HepG2 (cell line): ENCODE results near the gene RNF125. TPM values are rescaled to one million over a fixed set of nuclear protein-coding genes. Genes with fewer than 3 reads are reported as not detected.

Experiments used
- HINFP ChIP-seq: sonication (generic); formaldehyde crosslinking; IDR thresholded peaks from 2 replicates; pipeline ENCODE4 v1.4.0; 2020; ENCODE audit warnings: low read depth, mild to moderate bottlenecking, missing genetic modification reagents
- MAFG ChIP-seq: sonication (generic); formaldehyde crosslinking; IDR thresholded peaks from 2 replicates; pipeline ENCODE4 v1.5.1; 2020; ENCODE audit warnings: mild to moderate bottlenecking, missing genetic modification reagents
- NKX3-1 ChIP-seq: sonication (generic); formaldehyde crosslinking; IDR thresholded peaks from 2 replicates; pipeline ENCODE4 v1.5.0; 2020; ENCODE audit warnings: missing genetic modification reagents
- RBM39 ChIP-seq: fragments of 200-400 bp; formaldehyde crosslinking; IDR thresholded peaks from one replicate; pipeline ENCODE4 v1.6.1; 2018; ENCODE audit warnings: antibody characterized with exemption, mild to moderate bottlenecking, low read depth, low read length; ENCODE audit not compliant: poor library complexity, severe bottlenecking
- SMYD3 ChIP-seq: sonication (generic); formaldehyde crosslinking; IDR thresholded peaks from 2 replicates; pipeline ENCODE4 v1.8.1; 2023; ENCODE audit warnings: mild to moderate bottlenecking, missing genetic modification reagents
- SP1 ChIP-seq, 2 experiments: fragments of 450-650 bp in 1 of 2; sonication (generic) in 1 of 2; formaldehyde crosslinking in 1 of 2; IDR thresholded peaks; 2 replicates each; pipeline versions ENCODE4 v1.4.0 to v1.6.1; 2016 to 2020; ENCODE audit warnings: missing genetic modification reagents in 1 of 2
- TERF1 ChIP-seq: sonication (generic); formaldehyde crosslinking; IDR thresholded peaks from 2 replicates; pipeline ENCODE4 v1.8.0; 2022; ENCODE audit warnings: mild to moderate bottlenecking, missing genetic modification reagents, moderate library complexity
- ZNF691 ChIP-seq: sonication (generic); formaldehyde crosslinking; IDR thresholded peaks from 2 replicates; pipeline ENCODE4 v1.4.0; 2020; ENCODE audit warnings: missing genetic modification reagents, low read depth, mild to moderate bottlenecking, borderline replicate concordance
- ZSCAN22 ChIP-seq: sonication (generic); formaldehyde crosslinking; IDR thresholded peaks from 2 replicates; pipeline ENCODE4 v1.4.0; 2020; ENCODE audit warnings: mild to moderate bottlenecking, missing genetic modification reagents
- polyA plus RNA-seq, 8 experiments: library from polyadenylated mRNA; depleted of rRNA in 3 of 8; stranded (reverse) in 7 of 8; unstranded in 1 of 8; fragments of >200 nt; fragmentation: Illumina TruSeq in 4 of 8; extraction: Trizol in 4 of 8; gene quantifications; 2 replicates each; pipeline versions ENCODE4 v1.2.1 to v1.2.3, GENCODE V29; 2011 to 2016; ENCODE audit warnings: low read depth in 4 of 8, missing spikeins in 1 of 8, mixed read lengths in 1 of 8; ENCODE audit not compliant: insufficient read depth in 1 of 8
- total RNA-seq, 5 experiments: library from RNA; depleted of rRNA; stranded (reverse); fragments of >200 nt; fragmentation: Illumina TruSeq; extraction: Trizol; gene quantifications; 2 replicates each; pipeline ENCODE4 v1.2.3, GENCODE V29; 2016; ENCODE audit warnings: low read depth in 1 of 5
- TF ChIP-seq, protein P1 (sequence below): IDR thresholded peaks from 2 replicates; pipeline ENCODE4 v1.6.1; 2016; ENCODE audit warnings: missing compliant biosample characterization, missing genetic modification reagents, borderline replicate concordance
- TF ChIP-seq, protein P2 (sequence below): sonication (generic); formaldehyde crosslinking; IDR thresholded peaks from 2 replicates; pipeline ENCODE4 v1.5.1; 2020; ENCODE audit warnings: mild to moderate bottlenecking, missing genetic modification reagents, borderline replicate concordance
- TF ChIP-seq, protein P3 (sequence below): sonication (generic); formaldehyde crosslinking; IDR thresholded peaks from 2 replicates; pipeline ENCODE4 v1.4.0; 2020; ENCODE audit warnings: missing genetic modification reagents, borderline replicate concordance

The RNF125 gene
- total and polyA plus RNA-seq, 2 of the 13 experiments (the other 11 are each of a cell fraction or from before 2014, with no cell fraction given), result 0.58 to 1.8 TPM

DNA sequence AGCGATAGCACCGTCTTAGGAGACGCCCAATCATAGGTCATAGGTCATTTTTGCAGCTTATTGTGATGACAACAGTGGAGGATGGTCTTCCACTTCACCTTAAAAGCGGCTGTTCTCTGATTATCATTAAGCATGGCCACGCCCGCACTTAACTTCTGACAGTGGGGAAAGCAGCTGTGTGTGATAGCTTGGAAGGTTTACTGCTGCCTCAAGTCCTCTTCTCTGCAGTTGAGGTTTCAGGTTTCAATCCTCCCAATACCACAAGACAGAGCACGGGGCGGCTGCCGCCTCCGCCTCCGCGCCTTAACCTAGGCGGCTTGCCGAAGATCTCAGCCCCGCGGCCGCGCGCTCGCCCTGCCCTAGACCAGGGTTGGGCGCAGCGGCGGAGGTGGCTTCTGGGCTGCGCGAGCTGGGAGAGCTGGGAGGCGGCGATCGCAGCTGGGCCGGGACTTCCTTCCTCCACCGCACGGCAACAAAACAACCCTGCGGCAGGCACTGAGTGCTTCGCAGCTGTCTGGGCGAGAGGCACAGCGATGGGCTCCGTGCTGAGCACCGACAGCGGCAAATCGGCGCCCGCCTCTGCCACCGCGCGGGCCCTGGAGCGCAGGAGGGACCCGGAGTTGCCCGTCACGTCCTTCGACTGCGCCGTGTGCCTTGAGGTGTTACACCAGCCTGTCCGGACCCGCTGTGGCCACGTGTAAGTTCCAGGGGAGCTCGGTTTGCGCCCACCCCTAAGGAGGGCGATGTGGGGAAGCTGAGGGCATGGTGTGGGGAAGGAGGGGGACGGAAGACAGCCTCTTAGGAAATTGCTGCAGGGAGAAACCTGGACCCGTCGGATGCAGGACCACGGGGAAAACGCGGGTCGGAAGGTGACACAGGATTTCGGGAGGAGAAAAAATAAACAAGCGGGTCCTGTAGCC is at the start of gene RNF125 (continued):
- 0 out of 2 replicates have a peak, but pooled peaks have one; percentile 11 for TF ChIP-seq NKX3-1 (CRISPR knock-in tag)
- no peak for TF ChIP-seq HINFP
- TF ChIP-seq SP1 (IDR thresholded peaks at IDR 0.05), result no peak
- TF ChIP-seq SP1 (CRISPR knock-in tag; IDR thresholded peaks at IDR 0.05), result no peak
- TF ChIP-seq, protein P1, sequence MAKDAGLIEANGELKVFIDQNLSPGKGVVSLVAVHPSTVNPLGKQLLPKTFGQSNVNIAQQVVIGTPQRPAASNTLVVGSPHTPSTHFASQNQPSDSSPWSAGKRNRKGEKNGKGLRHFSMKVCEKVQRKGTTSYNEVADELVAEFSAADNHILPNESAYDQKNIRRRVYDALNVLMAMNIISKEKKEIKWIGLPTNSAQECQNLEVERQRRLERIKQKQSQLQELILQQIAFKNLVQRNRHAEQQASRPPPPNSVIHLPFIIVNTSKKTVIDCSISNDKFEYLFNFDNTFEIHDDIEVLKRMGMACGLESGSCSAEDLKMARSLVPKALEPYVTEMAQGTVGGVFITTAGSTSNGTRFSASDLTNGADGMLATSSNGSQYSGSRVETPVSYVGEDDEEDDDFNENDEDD (CRISPR knock-in tag), result peak; percentile 44; the same call in 1 of the 2 replicates
- peak; percentile 83 for TF ChIP-seq ZNF691 (CRISPR knock-in tag)
- TF ChIP-seq, protein P2, sequence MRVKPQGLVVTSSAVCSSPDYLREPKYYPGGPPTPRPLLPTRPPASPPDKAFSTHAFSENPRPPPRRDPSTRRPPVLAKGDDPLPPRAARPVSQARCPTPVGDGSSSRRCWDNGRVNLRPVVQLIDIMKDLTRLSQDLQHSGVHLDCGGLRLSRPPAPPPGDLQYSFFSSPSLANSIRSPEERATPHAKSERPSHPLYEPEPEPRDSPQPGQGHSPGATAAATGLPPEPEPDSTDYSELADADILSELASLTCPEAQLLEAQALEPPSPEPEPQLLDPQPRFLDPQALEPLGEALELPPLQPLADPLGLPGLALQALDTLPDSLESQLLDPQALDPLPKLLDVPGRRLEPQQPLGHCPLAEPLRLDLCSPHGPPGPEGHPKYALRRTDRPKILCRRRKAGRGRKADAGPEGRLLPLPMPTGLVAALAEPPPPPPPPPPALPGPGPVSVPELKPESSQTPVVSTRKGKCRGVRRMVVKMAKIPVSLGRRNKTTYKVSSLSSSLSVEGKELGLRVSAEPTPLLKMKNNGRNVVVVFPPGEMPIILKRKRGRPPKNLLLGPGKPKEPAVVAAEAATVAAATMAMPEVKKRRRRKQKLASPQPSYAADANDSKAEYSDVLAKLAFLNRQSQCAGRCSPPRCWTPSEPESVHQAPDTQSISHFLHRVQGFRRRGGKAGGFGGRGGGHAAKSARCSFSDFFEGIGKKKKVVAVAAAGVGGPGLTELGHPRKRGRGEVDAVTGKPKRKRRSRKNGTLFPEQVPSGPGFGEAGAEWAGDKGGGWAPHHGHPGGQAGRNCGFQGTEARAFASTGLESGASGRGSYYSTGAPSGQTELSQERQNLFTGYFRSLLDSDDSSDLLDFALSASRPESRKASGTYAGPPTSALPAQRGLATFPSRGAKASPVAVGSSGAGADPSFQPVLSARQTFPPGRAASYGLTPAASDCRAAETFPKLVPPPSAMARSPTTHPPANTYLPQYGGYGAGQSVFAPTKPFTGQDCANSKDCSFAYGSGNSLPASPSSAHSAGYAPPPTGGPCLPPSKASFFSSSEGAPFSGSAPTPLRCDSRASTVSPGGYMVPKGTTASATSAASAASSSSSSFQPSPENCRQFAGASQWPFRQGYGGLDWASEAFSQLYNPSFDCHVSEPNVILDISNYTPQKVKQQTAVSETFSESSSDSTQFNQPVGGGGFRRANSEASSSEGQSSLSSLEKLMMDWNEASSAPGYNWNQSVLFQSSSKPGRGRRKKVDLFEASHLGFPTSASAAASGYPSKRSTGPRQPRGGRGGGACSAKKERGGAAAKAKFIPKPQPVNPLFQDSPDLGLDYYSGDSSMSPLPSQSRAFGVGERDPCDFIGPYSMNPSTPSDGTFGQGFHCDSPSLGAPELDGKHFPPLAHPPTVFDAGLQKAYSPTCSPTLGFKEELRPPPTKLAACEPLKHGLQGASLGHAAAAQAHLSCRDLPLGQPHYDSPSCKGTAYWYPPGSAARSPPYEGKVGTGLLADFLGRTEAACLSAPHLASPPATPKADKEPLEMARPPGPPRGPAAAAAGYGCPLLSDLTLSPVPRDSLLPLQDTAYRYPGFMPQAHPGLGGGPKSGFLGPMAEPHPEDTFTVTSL (CRISPR knock-in tag), result peak; percentile 58; the same call in 1 of the 2 replicates
- TF ChIP-seq TERF1 (CRISPR knock-in tag), result no peak
- TF ChIP-seq MAFG (CRISPR knock-in tag), result peak; percentile 62; the same call in 1 of the 2 replicates
- no peak for TF ChIP-seq SMYD3 (CRISPR knock-in tag)
- peak; percentile 67; the same call in 1 of the 2 replicates for TF ChIP-seq ZSCAN22
- TF ChIP-seq RBM39, result no peak
- TF ChIP-seq, protein P3, sequence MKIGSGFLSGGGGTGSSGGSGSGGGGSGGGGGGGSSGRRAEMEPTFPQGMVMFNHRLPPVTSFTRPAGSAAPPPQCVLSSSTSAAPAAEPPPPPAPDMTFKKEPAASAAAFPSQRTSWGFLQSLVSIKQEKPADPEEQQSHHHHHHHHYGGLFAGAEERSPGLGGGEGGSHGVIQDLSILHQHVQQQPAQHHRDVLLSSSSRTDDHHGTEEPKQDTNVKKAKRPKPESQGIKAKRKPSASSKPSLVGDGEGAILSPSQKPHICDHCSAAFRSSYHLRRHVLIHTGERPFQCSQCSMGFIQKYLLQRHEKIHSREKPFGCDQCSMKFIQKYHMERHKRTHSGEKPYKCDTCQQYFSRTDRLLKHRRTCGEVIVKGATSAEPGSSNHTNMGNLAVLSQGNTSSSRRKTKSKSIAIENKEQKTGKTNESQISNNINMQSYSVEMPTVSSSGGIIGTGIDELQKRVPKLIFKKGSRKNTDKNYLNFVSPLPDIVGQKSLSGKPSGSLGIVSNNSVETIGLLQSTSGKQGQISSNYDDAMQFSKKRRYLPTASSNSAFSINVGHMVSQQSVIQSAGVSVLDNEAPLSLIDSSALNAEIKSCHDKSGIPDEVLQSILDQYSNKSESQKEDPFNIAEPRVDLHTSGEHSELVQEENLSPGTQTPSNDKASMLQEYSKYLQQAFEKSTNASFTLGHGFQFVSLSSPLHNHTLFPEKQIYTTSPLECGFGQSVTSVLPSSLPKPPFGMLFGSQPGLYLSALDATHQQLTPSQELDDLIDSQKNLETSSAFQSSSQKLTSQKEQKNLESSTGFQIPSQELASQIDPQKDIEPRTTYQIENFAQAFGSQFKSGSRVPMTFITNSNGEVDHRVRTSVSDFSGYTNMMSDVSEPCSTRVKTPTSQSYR (CRISPR knock-in tag), result no peak
